HG03432 (cell line): ENCODE measurements around the gene KLHL14.
"Not testable (repeated sequence)": the region's sequence is repeated elsewhere in the genome, so short reads cannot be mapped to it uniquely, and the experiment has no call there.

Experiments used
- ATAC-seq: cut with Tn5 transposase; IDR thresholded peaks from one replicate; pipeline ENCODE4 v1.9.1; 2021; ENCODE audit warnings: mild to moderate bottlenecking, moderate library complexity; ENCODE audit not compliant: unreplicated experiment

KLHL14 gene

DNA sequence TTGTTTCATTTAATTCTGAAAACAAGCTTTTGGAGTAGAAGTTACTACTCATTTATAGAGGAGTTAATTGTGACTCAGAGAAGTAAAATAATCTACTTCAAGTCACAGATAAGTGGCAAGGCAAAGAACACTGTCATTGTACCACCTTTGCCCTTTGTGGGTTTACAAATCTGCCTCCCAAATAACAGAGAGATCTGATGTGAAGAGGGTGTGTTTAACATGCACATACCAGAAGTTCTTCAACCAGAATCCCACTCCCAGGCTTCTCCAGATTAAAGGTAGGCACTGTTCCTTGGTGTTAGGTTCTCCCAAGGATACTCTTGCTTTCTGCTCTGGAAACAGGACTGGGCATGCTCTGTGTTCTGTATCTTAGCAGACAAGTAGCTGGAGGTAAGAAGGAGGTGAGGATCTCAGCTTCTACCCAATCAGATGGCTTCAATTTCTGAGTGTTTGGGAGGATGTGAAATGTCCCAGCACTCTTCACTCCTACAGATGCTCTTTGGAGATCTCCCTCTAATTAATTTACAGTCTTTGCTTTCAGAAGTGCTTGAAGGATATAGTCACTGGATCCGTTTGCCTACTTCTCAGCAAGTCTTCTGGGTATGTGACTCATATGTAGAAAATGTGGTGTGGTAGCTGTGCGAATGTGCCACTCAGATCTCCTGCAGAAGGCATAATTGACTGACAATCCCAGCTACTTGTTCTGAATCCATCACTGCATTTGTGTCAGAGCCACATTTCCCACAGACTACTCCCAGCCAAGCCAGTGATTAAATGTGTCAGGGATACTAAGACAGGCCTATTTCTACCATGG lies 111.1 kb downstream of the KLHL14 start:
- no peak for ATAC-seq

GRCh38 chr18:32654507-32654906 lies 118.3 kb downstream of the KLHL14 start:
- not testable (repeated sequence) for ATAC-seq

DNA sequence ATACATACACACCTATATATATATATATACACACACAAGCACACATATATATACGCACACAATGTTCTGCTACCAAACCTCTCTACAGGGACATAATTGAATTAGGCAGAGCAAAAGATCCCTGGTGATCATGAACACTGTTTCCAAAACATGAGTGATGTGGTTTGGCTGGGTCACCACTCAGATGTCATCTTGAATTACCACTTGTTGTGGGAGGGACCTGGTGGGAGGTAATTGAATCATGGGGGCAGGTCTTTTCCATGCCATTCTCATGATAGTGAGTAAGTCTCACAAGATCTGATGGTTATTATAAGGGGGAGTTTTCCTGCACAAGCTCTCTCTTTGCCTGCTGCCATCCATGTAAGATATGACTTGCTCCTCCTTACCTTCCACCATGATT lies 135.2 kb downstream of the KLHL14 start:
- not testable (repeated sequence) for ATAC-seq

- ATAC-seq = no peak
These were observed 135.6 kb downstream of the KLHL14 start for GRCh38 chr18:32637226-32637625.

GRCh38 chr18:32634876-32635431 lies 137.9 kb downstream of the KLHL14 start:
- no peak for ATAC-seq

- ATAC-seq = no peak
These were observed 142.7 kb downstream of the KLHL14 start for GRCh38 chr18:32629981-32630700.

DNA sequence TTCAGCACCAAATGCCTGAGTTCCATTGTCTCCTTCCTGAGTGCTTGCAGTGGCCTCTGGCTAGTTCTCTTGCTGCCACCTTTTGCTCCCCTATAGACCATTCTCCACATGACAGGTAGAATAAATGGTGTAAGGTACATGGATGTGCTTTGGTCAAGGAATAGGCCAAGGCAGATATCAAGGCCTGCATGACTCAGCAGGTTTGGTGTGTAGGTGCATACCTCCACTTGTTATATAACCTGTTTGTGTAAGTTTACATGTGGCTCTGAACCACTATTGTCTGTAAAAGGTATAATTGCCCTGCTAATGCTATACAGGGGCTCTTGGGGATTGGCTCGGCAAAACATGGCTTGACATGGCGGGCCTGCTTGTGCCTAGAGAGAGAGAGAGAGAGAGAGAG lies 143.5 kb downstream of the KLHL14 start:
- ATAC-seq = no peak

- ATAC-seq = no peak
These were observed 148.6 kb downstream of the KLHL14 start for GRCh38 chr18:32624182-32624723.

DNA sequence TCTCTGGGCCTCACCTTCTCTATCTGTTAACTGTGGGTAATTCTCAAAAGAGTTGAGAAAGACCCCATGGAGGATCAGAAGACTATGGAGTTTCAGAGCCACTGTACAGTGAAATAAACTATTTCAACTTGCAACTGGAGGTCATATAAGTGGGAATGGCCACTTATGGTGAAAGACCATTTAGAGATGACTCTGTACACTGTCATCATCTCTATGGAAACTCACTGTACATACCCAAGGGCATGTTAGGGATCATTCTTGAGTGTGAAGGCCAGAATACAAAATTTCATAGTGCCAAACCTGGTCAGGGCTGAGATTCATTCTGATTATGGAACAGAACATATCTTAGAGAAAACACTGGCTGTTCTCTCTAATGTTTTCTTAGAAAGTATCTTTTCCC lies 149.3 kb downstream of the KLHL14 start:
- ATAC-seq = no peak
